ENCODE data around the gene EFHD2. TPM values are rescaled to one million over a fixed set of nuclear protein-coding genes. Genes with fewer than 3 reads are reported as not detected.
"Not testable (repeated sequence)": the region's sequence is repeated elsewhere in the genome, so short reads cannot be mapped to it uniquely, and the experiment has no call there.

The EFHD2 gene
- total RNA-seq, 1 donor from 2014 or later = 74.3 TPM

DNA sequence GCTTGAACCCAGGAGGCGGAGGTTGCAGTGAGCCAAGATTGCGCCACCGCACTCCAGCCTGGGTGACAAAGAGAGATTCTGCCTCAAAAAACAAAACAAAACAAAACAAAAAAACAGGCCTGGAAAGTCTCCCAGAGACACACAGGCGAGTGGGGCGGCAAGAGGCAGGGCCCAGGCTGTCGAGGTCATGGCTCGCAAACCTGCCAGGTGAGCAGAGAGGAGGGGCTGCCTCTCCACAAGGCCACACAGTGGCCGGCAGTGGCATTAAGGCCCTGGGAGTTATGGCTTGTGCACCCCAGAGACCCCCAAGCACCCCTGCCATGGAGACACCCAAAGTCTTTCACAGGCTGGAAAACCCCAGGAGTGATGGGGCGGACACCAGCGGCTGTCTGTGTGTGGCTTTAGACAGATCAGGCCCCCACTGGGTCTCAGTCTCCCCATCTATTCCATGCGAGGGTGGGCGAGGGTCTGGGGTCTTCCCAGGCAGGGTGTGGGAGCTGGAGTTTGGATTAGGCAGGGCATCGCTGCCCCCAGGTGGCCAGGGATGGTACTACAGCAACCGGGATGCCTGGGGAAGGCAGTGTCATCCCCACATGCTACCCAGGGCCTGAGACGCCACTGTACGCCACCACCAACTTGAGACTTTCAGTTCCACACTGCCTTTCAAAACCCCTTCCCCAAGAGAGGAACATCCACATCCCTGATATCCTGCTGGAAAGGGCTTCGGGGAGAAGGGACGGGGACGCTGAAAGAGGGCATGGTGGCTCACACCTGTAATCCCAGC is 21.3 kb downstream of the EFHD2 start:
- no peak for DNase-seq (ENCODE audit: low read depth, low spot score)

- no peak for DNase-seq (ENCODE audit: low read depth, low spot score)
Measured at GRCh38 chr1:15431571-15431948, 21.9 kb downstream of the EFHD2 start.

DNA sequence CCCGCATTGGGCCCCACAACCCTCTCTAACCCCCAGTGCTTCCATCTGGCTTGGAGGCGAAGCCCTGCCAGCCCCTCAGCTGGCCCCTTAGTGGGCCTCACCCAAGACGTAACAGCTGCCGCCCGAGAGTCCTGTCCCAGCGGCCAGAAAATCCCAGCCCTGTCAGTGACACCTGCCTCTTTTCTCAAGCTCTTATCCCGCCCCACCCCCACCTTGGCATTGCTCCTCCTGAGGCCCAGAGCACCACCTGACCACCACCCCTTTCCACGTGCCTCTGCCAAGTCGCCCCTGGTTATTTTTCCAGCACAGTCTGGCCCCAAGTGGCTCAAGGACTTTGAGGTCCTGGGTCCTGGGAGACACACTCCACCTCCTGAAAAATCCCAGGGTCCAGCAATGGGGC is 22.6 kb downstream of the EFHD2 start:
- no peak for DNase-seq (ENCODE audit: low read depth, low spot score)

- no peak for DNase-seq (ENCODE audit: low read depth, low spot score)
Measured at GRCh38 chr1:15433471-15433870, 23.8 kb downstream of the EFHD2 start.

DNA sequence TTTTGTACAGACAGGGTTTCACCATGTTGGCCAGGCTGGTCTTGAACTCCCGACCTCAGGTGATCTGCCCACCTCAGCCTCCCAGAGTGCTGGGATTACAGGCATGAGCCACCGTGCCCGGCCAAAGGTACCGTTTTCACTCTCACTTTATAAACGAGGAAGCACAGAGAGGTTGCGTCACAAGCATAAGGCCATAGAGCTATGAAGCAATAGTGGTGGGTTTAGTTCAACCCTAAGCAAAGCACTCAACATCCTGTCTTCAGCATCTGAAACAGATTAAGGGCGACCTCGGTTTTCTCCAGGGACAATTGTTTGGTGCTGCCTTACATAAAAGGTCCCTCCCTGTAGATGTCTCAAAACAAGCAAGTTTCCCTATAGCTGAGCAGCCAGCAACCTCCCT is 25.1 kb downstream of the EFHD2 start:
- not testable (repeated sequence) for DNase-seq (ENCODE audit: low read depth, low spot score)

DNA sequence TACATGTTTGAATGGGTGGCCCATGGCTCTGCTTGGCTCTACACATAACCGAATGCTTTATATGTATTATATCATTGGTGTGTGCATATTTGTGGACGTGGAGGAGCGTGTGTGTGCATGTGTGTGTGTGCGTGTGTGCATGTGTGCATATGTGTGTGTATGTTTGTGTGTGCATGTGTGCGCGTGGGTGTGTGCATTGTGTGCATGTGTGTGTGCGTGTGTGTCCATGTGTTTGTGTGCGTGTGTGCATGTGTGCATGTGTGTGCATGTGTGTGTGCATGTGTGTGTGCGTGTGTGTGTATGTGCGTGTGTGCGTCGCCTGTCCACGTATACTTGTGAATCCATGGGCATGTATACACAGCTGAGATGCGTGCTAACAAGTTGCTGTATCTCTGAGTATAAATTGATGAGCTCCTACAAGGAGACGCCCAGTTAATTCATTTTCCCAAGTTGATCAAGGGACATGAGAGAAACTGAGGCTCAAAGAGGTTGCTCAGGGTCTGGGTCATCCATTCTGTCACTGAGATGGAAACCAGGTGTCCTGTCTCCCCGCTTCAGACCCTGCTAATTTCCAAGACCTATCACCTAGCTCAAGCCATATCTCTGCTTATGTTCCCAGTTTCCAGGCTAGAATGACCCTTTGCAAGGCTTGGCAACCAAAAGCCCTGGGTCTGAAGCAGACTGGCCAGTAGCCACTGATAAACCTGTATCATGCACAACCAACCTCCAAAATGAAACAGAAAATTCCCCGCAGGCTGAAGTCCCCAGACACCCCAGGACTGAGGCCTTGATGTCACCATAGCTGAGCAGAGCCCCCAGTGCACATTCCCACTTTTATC is 25.8 kb downstream of the EFHD2 start:
- no peak for DNase-seq (ENCODE audit: low read depth, low spot score)

DNA sequence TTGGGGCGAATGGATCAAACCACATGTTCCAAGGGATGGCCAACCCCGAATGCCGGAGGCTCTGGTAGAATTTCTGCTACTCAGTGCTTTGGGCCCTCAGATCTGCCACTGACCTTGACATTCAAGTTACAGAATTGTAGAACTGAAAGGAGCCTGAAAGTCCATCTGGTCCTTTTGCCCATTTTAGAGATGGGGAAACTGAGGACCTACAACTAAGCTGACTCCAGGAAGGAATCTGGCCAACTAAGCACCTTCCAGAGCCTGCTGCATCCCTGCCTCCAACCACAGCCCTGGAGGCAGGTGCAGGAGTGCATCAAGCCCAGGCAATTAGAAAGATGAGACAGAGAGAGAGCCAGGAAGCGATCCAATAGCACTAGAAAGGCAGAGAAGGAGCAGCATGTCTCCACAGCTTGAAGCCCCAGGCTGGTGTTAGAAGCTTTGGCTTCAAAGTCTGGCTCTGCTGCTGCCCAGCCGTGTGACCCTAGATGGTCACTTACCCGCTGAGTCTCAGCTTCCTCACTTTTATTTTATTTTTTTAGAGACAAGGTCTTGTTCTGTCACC is 27.3 kb downstream of the EFHD2 start:
- no peak for DNase-seq (ENCODE audit: low read depth, low spot score)

GRCh38 chr1:15439325-15439724 is 29.6 kb downstream of the EFHD2 start:
- DNase-seq (ENCODE audit: low read depth, low spot score) = no peak

- DNase-seq (ENCODE audit: low read depth, low spot score) = no peak
Measured at GRCh38 chr1:15440357-15440756, 30.7 kb downstream of the EFHD2 start.

DNA sequence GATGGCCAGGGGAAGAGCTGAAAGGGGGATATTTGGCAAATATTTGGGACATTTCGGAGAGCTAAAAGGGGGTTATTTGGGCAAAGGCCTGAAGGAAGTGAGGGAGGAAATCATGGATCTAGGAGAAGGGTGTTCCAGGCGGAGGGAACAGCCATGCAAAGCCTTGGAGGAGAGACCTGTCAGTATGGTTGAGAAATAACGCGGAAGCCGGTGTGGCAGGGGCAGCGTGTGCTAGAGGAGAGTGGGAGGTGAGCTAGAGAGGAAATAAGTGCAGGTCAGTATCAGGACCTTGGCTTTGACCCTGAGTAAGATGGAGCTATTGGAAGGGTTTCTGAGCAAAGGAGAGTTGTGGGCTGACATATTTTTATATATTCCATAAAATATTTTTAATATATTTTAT is 31.6 kb downstream of the EFHD2 start:
- no peak for DNase-seq (ENCODE audit: low read depth, low spot score)

DNA sequence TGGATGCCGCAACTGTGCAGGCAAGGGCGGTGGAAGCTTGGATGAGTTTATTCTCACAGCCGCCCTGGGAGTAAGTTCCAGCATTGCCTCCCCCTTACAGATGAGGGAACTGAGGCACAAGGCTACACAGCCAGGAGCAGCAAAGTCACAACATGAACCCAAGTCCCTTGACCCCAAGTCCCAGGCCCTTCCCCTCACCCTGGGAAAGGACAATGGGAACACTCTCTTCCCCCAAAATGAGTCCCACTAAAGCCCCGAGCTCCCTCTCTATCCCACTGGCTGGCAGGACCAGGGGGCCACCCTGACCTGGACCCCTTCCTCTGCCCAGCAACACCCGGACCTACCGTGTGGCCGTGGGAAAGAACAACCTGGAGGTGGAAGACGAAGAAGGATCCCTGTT is 32.4 kb downstream of the EFHD2 start:
- DNase-seq (ENCODE audit: low read depth, low spot score) = no peak

- no peak for DNase-seq (ENCODE audit: low read depth, low spot score)
Measured at GRCh38 chr1:15442759-15443158, 33.1 kb downstream of the EFHD2 start.

DNA sequence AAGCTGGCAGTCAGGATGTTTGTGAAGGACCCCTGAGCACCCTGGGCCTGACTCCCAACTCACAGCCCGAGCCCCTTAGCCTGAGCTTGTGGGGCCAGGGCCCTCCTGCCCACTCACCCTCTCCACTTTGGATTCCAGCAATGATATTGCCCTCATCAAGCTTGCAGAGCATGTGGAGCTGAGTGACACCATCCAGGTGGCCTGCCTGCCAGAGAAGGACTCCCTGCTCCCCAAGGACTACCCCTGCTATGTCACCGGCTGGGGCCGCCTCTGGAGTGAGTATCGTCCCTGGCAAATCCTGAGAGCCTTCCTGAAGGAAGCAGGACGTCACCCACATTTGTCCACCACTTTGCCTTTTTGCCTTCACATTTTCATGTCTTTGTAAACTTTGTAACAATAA is 33.6 kb downstream of the EFHD2 start:
- no peak for DNase-seq (ENCODE audit: low read depth, low spot score)

DNA sequence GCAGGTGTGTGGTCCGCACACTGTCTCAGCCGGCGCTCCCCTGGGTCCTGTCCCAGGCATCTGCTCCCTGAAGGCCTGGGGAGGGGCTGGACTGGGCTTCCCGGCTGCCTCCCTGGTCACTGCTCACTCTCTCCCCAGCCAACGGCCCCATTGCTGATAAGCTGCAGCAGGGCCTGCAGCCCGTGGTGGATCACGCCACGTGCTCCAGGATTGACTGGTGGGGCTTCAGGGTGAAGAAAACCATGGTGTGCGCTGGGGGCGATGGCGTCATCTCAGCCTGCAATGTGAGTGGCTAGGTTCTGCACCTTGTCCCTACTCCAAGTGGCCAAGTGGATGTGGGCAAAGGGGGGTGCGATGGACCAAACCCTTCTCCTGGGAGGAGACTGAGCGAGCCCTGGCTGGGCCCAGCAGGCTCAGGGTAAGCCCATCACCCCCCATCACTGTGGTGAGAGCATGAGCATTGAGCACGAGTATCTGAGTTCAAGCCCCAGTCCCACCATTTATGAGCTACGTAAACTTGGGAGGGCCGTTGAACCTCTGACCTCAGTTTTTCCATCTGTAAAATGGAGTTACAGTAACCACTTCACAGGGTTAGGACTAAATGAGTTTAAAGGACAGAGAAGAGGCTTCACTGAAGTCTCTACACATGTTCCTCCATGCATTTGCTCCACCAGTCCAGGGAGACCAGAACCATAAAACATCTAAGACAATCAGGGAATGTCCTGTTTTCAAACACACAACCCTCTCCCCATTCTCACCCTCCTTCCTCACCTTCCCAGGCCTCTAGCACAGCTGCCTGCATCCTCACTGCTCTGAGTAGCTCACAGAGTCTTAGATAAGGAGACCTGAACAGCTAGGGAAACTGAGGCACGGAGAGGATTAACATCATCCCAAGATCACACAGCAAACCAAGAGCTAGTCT is 35.0 kb downstream of the EFHD2 start:
- no peak for DNase-seq (ENCODE audit: low read depth, low spot score)

DNA sequence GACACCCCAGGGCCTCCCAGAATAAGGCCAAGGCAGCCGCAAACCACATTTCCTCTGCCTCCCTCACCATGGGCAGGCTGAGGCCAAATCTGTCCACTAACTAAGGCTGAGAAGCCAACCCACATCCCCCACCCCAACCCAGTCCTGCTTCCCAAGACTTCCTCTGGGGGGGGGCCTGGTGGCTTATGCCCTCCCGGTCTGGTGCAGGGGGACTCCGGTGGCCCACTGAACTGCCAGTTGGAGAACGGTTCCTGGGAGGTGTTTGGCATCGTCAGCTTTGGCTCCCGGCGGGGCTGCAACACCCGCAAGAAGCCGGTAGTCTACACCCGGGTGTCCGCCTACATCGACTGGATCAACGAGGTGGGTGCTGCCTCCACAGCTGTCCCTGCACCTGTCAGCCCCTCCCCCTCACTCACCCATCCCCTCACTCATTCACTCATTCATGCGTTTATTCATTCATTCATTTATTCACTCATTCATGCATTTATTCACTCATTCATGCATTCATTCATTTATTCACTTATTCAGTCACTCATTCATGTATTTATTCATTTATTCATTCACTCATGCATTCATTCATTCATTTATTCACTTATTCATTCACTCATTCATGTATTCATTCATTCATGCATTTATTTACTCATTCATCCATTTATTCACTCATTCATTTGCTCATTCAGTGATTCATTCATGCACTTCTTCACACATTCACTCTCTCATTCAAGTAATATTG is 35.9 kb downstream of the EFHD2 start:
- no peak for DNase-seq (ENCODE audit: low read depth, low spot score)

DNA sequence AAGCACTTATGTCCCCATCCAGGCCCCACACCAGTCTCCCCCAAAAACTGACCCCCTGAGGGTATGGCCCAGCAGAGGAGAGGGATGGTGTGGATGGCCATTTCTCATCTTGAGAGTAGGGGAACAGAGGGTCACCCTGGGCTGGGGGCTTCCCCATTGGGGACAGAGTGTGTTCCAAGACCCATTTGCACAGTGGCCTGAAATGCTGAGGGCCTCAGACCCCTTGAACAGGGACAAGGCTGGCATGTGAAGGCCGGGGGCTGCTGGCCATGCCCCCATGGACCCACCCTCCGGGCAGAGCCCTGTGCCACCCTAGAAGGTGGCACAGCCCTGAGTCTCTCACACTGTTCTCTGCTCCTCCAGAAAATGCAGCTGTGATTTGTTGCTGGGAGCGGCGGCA is 36.5 kb downstream of the EFHD2 start:
- DNase-seq (ENCODE audit: low read depth, low spot score) = no peak

DNA sequence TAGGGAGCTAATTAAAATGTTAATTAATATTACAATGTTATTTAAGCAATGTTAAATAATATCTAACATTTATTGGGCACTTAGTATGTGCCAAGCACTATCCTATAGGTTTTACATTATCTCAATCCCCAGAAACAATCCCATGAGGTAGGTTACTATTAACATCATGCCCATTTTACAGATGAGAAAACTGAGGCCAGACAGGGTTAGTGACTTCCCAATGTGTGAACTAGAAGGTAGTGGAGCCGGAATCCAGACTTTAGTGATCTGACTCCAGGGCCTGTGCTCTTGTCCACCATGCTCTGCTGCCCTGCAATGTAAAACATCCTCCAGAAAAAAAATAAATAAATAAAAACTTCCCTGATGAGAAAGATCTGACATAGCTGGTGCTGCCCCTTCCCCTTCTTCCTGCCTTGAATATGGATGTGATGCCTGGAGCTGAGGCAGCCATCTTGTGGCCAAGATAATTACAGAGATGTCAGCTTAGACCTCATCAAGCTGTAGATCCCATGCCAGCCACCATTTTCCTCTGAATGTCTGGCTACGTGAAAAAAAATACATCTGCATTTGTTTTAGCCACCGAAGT is 39.3 kb downstream of the EFHD2 start:
- no peak for DNase-seq (ENCODE audit: low read depth, low spot score)

DNA sequence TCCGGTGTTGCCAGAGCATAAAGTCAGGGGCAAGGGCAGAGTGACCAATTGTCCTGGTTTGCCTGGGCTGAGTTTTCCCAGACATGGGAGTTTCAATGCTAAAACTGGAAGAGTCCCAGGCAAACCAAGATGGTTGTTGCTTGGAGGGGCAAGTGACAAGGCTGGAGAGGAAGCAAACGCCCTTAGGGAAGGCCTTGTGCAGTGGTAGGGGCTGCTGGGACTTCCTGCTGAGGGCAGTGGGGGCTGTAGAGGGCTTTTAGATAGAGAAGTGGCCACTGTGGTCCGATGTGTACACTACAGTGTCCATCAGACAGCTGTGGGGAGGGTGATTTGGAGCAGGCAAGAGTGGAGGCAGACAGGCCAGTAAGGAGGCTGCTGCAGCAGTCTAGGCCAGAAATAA is 39.9 kb downstream of the EFHD2 start:
- DNase-seq (ENCODE audit: low read depth, low spot score) = no peak

DNA sequence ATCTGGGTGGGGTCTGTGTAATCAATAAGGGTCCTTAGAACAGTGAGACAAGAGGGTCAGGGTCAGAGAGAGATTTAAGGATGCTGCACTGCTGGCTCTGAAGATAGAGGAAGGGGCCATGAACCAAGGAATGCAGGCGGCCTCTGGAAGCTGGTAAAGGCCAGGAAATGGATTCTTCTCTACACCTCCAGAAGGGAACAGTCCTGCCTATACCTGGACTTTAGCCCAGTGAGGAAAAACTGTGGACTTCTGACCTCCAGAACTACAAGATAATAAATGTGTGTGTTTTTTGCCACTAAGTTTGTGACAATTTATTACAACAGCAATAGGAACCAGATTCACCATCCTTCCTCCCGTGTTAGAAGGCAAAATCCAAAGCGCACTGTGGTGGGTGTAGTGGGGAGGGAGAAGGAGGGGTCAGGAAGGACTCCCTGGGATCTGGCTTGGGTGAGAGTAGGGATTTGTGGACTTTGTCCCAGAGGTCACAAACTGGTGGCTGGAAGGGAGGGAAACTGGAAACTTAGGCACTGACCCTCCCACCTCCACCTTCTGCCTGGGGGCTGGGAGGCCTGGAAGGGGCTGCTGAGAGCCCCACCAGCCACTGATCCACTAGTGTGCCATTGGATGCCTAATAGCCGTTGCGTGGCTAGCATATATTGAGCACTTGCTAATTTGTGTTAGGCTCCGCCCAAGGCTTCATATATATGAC is 41.5 kb downstream of the EFHD2 start:
- DNase-seq (ENCODE audit: low read depth, low spot score) = no peak

DNA sequence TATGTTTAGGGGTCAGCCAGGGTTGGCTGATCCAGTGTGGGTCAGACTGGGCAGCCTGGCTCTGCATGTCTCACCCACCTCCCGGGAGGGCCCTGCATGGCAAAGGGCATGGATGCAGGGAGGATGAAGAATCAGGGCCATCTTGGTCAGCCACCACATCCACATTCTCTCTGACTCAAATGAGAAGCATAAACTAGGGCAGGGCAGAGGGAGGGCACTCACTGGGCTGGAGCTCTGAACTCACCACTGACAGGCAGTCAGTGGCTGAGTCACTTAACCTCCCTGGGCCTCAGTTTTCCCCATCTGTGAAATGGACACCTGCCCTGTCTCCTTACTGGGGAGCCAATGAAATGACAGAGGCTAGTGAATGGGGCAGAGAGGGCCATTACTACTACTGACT is 42.5 kb downstream of the EFHD2 start:
- DNase-seq (ENCODE audit: low read depth, low spot score) = no peak

All from pulmonary artery endothelial cell (primary cell).